T-cell (primary cell): ENCODE measurements around the gene ZBTB45. TPM values are rescaled to one million over a fixed set of nuclear protein-coding genes. Genes with fewer than 3 reads are reported as not detected.
A peak's percentile ranks its signal among the peaks of the same experiment; 100 is the strongest.

ENCODE experiments used
- ATAC-seq, 4 experiments: fragments of 200-7000 bp in 3 of 4; fragments of 150-1000 bp in 1 of 4; cut with Tn5 transposase; replicated peaks in 1 of 4; 1 replicate in 3 of 4; 2 replicates in 1 of 4; pipeline ENCODE4 v1.10.0; 2021; ENCODE audit warnings: moderate library complexity in 3 of 4, mild to moderate bottlenecking in 2 of 4, moderate number of reproducible peaks in 1 of 4
- CTCF ChIA-PET, 2 donors: fragments of 300-600 bp; sonication (Branson Sonifier 250); formaldehyde crosslinking; loops; one replicate each; lab custom pipeline; 2022; ENCODE audit warnings: antibody characterized with exemption in 2 of 2; lab: Charles Lee
- POLR2A ChIA-PET, 2 donors: fragments of 300-600 bp; sonication (Branson Sonifier 250); formaldehyde crosslinking; loops; one replicate each; lab custom pipeline; 2022; ENCODE audit warnings: antibody characterized with exemption in 2 of 2; lab: Charles Lee
- DNase-seq, 35 experiments: peaks; one replicate each; pipeline versions ENCODE4 v3.0.0 to v3.0.0-alpha.2; 2013 to 2023
- H3K27ac ChIP-seq: one replicate; pipeline ENCODE4 v1.5.1; 2013; ENCODE audit warnings: low read length
- H3K27me3 ChIP-seq, 2 experiments: replicated peaks in 1 of 2; 1 replicate in 1 of 2; 2 replicates in 1 of 2; pipeline versions ENCODE4 v1.6.1 to v1.7.0; 2013; ENCODE audit warnings: low read length in 1 of 2, mixed read lengths in 1 of 2; ENCODE audit not compliant: control insufficient read depth in 2 of 2, insufficient read depth in 2 of 2; ENCODE audit errors: extremely low read depth in 1 of 2
- H3K36me3 ChIP-seq, 2 donors: 1 replicate in 1 of 2; 2 replicates in 1 of 2; pipeline versions ENCODE4 v1.6.1 to v1.7.0; 2013; ENCODE audit warnings: low read length in 1 of 2; ENCODE audit not compliant: control insufficient read depth in 2 of 2, insufficient read depth in 1 of 2; ENCODE audit errors: extremely low read depth in 1 of 2
- H3K4me1 ChIP-seq, 2 experiments: 1 replicate in 1 of 2; 2 replicates in 1 of 2; pipeline versions ENCODE4 v1.6.1 to v1.7.0; 2013; ENCODE audit warnings: low read length in 2 of 2, mixed read lengths in 1 of 2; ENCODE audit not compliant: insufficient read depth in 2 of 2, control insufficient read depth in 1 of 2; ENCODE audit errors: extremely low read depth in 1 of 2
- H3K4me3 ChIP-seq, 2 donors: 1 replicate in 1 of 2; 2 replicates in 1 of 2; pipeline versions ENCODE4 v1.5.1 to v1.7.0; 2013; ENCODE audit warnings: mild to moderate bottlenecking in 2 of 2, low read length in 1 of 2, moderate library complexity in 1 of 2; ENCODE audit not compliant: control insufficient read depth in 1 of 2; ENCODE audit errors: extremely low read depth in 1 of 2
- H3K9me3 ChIP-seq: 2 replicates; pipeline ENCODE4 v1.7.0; 2013
- H3K27ac Mint-ChIP-seq, 2 donors: one replicate each; pipeline ENCODE4 v1.8.0; 2020 to 2021; ENCODE audit warnings: mild to moderate bottlenecking in 2 of 2, mixed read lengths in 2 of 2
- H3K27me3 Mint-ChIP-seq, 2 donors: one replicate each; pipeline ENCODE4 v1.8.0; 2021 to 2022; ENCODE audit warnings: mixed read lengths in 2 of 2
- H3K36me3 Mint-ChIP-seq: one replicate; pipeline ENCODE4 v1.8.0; 2021; ENCODE audit warnings: mixed read lengths
- H3K4me1 Mint-ChIP-seq, 3 donors: one replicate each; pipeline ENCODE4 v1.8.0; 2020 to 2022; ENCODE audit warnings: mixed read lengths in 3 of 3, mild to moderate bottlenecking in 1 of 3
- H3K4me3 Mint-ChIP-seq, 3 donors: one replicate each; pipeline ENCODE4 v1.8.0; 2020 to 2022; ENCODE audit warnings: mild to moderate bottlenecking in 3 of 3, mixed read lengths in 3 of 3, moderate library complexity in 3 of 3
- H3K9me3 Mint-ChIP-seq, 3 donors: one replicate each; pipeline ENCODE4 v1.8.0; 2020 to 2022; ENCODE audit warnings: mixed read lengths in 3 of 3
- WGBS: methylation state at CpG from one replicate; pipeline ENCODE4 v1.1.5; 2013; ENCODE audit warnings: missing lambda C conversion rate; ENCODE audit not compliant: insufficient coverage; 5-methylcytosine and 5-hydroxymethylcytosine counted together
- total RNA-seq, 35 experiments: library from RNA in 6 of 35; stranded (reverse) in 6 of 35; fragments of 120-200 nt in 1 of 35; gene quantifications; one replicate each; pipeline versions ENCODE4 v1.2.1 to v1.2.4 and lab custom pipeline; 2013 to 2026

The ZBTB45 gene
- total RNA-seq, 5 donors from 2014 or later (not counting 1 experiment from before 2014, with no cell fraction given): 8.3 to 27.8 (median 24.5) TPM

GRCh38 chr19:58469241-58470013 is 50.2 kb downstream of the ZBTB45 start:
- WGBS: 93% methylated on average over 13 of the region's 17 CpGs
- Mint-ChIP-seq H3K4me3 (peak overlapping the region; percentile 17 to 87 (median 86)), H3K27ac (no peak overlapping the region), H3K4me1 (peaks cover 17 to 31% (median 23%) of the 10 kb centered on the region in 3 donors), H3K27me3 (no peaks in the 10 kb centered on the region), H3K9me3 (no peaks in the 10 kb centered on the region), H3K36me3 (peaks cover 14% of the 10 kb centered on the region)
- H3K4me3 ChIP-seq: no peak overlapping the region
- no peaks in the 10 kb centered on the region for H3K9me3 ChIP-seq
- peaks cover 0 to 5% of the 10 kb centered on the region in 2 experiments for H3K27me3 ChIP-seq
- POLR2A ChIA-PET: no interaction called here
- H3K36me3 ChIP-seq: peaks cover 7 to 30% of the 10 kb centered on the region in 2 donors
- H3K27ac ChIP-seq: no peak overlapping the region
- CTCF ChIA-PET: interaction anchor here in 1 of 2 donors (1.2 kb wide), 1 partner anchor 11 kb away, joined by 4 read pairs; no protein-coding TSS in a partner anchor
- ATAC-seq (no peak), DNase-seq (no peak)
- H3K4me1 ChIP-seq: peaks cover 4 to 21% of the 10 kb centered on the region in 2 experiments

- Mint-ChIP-seq H3K27me3 (no peaks in the 10 kb centered on the region), H3K27ac (peak overlapping the region; percentile 1 to 50), H3K4me3 (peak overlapping the region; percentile 76 to 87 (median 86)), H3K4me1 (peaks cover 17 to 26% (median 23%) of the 10 kb centered on the region in 3 donors), H3K36me3 (peaks cover 14% of the 10 kb centered on the region), H3K9me3 (no peaks in the 10 kb centered on the region)
- 77% methylated on average over 5 of the region's 5 CpGs for WGBS
- H3K36me3 ChIP-seq: peaks cover 7 to 30% of the 10 kb centered on the region in 2 donors
- peaks cover 4 to 21% of the 10 kb centered on the region in 2 experiments for H3K4me1 ChIP-seq
- DNase-seq (no peak), ATAC-seq (no peak)
- H3K27me3 ChIP-seq: peaks cover 0 to 5% of the 10 kb centered on the region in 2 experiments
- H3K4me3 ChIP-seq: no peak overlapping the region
- H3K9me3 ChIP-seq: no peaks in the 10 kb centered on the region
- ChIA-PET CTCF (interaction anchor here in 1 of 2 donors (1.2 kb wide), 1 partner anchor 9 kb away, joined by 4 read pairs; no protein-coding TSS in a partner anchor), POLR2A (no interaction called here)
- H3K27ac ChIP-seq: no peak overlapping the region
Observed at GRCh38 chr19:58468216-58468839, 51.3 kb downstream of the ZBTB45 start.

DNA sequence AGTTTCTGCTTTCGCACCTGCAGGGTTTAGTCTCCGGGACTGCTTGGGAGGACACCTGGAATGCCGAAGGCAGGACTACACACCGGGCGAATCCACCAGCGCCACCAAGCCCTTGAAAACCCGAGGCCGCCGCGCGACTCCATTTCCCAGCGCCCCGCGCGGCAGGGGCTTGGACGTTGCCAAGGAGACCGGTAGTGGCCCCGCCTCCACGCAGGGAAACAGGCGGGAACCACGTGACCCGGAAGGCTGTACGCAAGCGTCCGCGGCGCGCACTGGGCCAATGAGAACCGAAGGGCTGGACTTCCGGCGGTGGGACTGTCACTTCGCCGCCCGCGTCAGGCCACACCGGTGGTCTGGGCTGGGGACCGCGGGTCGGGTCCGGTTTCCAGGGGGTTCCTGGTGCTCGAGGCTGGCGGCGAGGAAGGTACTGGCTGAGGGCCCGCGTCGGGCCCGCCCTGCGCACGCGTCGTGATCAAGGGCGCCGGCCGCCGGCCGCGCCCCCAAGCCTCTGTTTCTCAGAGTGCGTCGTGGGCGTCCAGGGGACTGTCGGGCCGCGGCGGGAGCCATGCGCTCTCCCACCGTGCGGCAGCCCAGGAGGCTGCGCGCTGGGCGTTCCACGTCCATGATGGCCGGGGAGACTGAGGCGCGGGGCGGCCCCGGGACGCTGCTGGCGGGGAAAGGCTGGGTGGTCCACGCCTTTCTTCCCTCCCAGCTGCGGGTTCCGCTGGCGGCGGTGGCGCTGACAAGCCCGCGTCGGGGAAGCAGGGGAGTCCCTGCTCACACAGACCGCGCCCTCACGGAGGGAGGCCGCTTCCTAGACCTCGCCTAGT is 52.6 kb downstream of the ZBTB45 start, which contains the start of gene ZNF324:
Gene ZNF324 (plus strand): TSS at position 321 of the 830 bp plus-strand sequence. CDS start 2,106 bp downstream, outside the sequence.
- H3K9me3 Mint-ChIP-seq: no peaks in the 10 kb centered on the region
- H3K27me3 Mint-ChIP-seq: no peaks in the 10 kb centered on the region
- CTCF ChIA-PET: no interaction called here
- H3K4me3 Mint-ChIP-seq: peak within 1 kb of the TSS; percentile 76 to 87 (median 86)
- Histone ChIP-seq H3K36me3 (peaks cover 4 to 19% of the 10 kb centered on the region in 2 donors), H3K9me3 (no peaks in the 10 kb centered on the region), H3K27me3 (peaks cover 0 to 5% of the 10 kb centered on the region in 2 experiments), H3K4me3 (peak within 1 kb of the TSS; percentile 61 to 64), H3K4me1 (peaks cover 4 to 21% of the 10 kb centered on the region in 2 experiments), H3K27ac (peak within 1 kb of the TSS; percentile 55)
- H3K36me3 Mint-ChIP-seq: peaks cover 8% of the 10 kb centered on the region
- under 1% methylated on average over 90 of the region's 92 CpGs for WGBS
- DNase-seq (peak; percentile 92 to 98 (median 97)), ATAC-seq (peak; percentile 97 to 99 (median 98))
- peak within 1 kb of the TSS; percentile 50 to 71 for H3K27ac Mint-ChIP-seq
- POLR2A ChIA-PET: no interaction called here
- peaks cover 17 to 26% (median 23%) of the 10 kb centered on the region in 3 donors for H3K4me1 Mint-ChIP-seq

DNA sequence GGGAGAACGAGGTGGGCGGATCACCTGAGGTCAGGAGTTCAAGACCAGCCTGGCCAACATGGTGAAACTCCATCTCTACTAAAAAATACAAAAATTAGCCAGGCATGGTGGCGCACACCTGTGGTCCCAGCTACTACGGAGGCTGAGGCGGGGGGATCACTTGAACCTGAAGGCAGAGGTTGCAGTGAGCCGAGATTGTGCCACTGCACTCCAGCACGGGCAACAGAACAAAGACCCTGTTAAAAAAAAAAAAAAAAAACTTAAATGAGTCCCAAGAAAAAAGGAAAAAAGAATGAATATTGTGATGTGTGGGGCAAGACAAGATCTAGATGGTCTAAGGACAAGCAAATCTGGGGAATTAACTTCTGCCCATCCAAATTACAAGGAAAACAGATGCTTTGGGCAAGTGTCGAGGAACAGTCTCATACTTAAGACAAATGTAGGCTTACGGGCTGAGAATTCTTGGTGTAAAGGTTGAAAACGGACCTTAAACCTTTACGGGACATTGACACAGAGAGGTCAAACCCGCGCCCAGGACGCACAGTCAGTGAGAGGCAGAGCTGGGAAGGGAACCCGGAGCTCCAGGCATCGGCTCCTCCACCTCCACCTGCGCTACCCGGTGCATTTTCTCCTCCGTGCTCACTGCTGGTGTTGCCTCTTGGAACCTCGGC is 53.4 kb downstream of the ZBTB45 start:
- H3K4me3 ChIP-seq: peak overlapping the region; percentile 61 to 64
- peak; percentile 18 to 30 (median 26) for ATAC-seq
- H3K36me3 ChIP-seq: peaks cover 4 to 14% of the 10 kb centered on the region in 2 donors
- peaks cover 4 to 21% of the 10 kb centered on the region in 2 experiments for H3K4me1 ChIP-seq
- CTCF ChIA-PET: interaction anchor here in 1 of 2 donors (0.7 kb wide), 1 partner anchor 521 kb away, joined by 4 read pairs; no protein-coding TSS in a partner anchor
- no peak for DNase-seq
- H3K27ac ChIP-seq: no peak overlapping the region
- peaks cover 17 to 26% (median 23%) of the 10 kb centered on the region in 3 donors for H3K4me1 Mint-ChIP-seq
- peaks cover 8% of the 10 kb centered on the region for H3K36me3 Mint-ChIP-seq
- POLR2A ChIA-PET: interaction anchor here (0.5 to 0.6 kb wide), 2 partner anchors 15 to 550 kb away, joined by 3 read pairs; partner anchors contain the start of gene ZNF324B (in 1 of the 2)
- no peaks in the 10 kb centered on the region for H3K9me3 ChIP-seq
- H3K9me3 Mint-ChIP-seq: no peaks in the 10 kb centered on the region
- 26% methylated on average over 15 of the region's 20 CpGs for WGBS
- H3K27me3 Mint-ChIP-seq: no peaks in the 10 kb centered on the region
- peak overlapping the region in 1 of 2 donors; percentile 71 for H3K27ac Mint-ChIP-seq
- peak overlapping the region; percentile 76 to 87 (median 86) for H3K4me3 Mint-ChIP-seq
- peaks cover 0 to 5% of the 10 kb centered on the region in 2 experiments for H3K27me3 ChIP-seq
